ENCODE results near the gene IFT122.
"Not testable (repeated sequence)": the region's sequence is repeated elsewhere in the genome, so short reads cannot be mapped to it uniquely, and the experiment has no call there.

Gene IFT122

DNA sequence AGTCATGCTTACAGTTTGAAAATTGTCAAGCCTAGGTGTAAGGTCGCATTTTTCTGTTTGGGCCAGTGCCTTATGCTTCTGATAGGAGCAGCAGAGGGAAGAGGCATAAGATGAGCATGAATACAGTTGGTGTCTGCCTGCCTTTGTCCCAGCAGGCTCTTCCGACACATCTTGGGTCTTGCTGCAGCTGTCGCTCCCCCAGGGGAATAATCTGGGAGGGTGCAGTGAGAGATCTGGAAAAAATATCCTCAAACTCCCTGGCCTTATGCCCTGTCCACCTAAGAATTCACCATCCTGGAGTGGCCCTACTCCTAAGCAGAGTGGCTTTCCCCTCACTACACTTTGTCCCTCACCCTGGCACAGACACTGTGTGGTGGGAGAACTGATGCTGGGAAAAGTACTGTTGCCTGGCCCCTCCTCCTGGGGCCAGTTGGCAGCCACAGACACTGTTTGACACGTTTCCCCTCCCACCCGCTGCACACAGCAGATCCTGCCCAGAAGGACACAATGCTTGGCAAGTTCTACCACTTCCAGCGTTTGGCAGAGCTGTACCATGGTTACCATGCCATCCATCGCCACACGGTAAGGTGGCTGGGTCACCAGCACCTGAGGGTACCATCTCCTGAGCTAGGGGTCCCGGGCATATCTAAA lies 67.3 kb downstream of the IFT122 start:
- DNase-seq (ENCODE audit: low spot score) (no peak), ATAC-seq (ENCODE audit: low read depth) (no peak)
- no peaks in the 10 kb centered on the region for H3K36me3 ChIP-seq (ENCODE audit: low read depth)
- H3K4me3 ChIP-seq (ENCODE audit: severe bottlenecking), result no peak overlapping the region
- H3K27me3 ChIP-seq (ENCODE audit: insufficient read depth, poor library complexity, severe bottlenecking), result no peaks in the 10 kb centered on the region
- H3K4me1 ChIP-seq (ENCODE audit: insufficient read depth, poor library complexity, severe bottlenecking), result no peaks in the 10 kb centered on the region
- no peaks in the 10 kb centered on the region for H3K9me3 ChIP-seq (ENCODE audit: severe bottlenecking)
- no peak overlapping the region for H3K27ac ChIP-seq (ENCODE audit: poor library complexity, severe bottlenecking)
- TF ChIP-seq, protein P1, sequence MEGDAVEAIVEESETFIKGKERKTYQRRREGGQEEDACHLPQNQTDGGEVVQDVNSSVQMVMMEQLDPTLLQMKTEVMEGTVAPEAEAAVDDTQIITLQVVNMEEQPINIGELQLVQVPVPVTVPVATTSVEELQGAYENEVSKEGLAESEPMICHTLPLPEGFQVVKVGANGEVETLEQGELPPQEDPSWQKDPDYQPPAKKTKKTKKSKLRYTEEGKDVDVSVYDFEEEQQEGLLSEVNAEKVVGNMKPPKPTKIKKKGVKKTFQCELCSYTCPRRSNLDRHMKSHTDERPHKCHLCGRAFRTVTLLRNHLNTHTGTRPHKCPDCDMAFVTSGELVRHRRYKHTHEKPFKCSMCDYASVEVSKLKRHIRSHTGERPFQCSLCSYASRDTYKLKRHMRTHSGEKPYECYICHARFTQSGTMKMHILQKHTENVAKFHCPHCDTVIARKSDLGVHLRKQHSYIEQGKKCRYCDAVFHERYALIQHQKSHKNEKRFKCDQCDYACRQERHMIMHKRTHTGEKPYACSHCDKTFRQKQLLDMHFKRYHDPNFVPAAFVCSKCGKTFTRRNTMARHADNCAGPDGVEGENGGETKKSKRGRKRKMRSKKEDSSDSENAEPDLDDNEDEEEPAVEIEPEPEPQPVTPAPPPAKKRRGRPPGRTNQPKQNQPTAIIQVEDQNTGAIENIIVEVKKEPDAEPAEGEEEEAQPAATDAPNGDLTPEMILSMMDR (IDR thresholded peaks at IDR 0.05; ENCODE audit: poor library complexity, severe bottlenecking), result no peak

DNA sequence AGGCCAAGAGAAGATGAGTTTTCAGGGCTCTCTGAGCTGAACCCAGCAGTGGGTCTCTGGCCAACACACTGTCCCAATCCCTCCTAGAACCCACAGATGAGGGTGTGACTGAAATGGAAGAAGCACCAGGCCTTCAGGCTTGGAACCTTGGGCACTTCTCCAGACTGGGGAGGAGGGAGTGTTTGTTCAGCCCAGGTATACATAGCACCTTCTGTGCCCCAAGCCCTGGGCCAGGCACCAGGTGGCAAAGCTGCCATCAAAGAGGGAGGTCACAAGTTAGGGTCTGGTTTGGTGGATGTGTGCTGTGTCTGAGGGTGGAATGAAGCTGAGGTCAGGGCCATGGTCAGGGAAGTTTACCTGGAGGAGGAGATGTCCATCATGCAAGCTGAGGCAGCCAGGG lies 72.6 kb downstream of the IFT122 start:
- Histone ChIP-seq H3K36me3 (ENCODE audit: low read depth) (no peaks in the 10 kb centered on the region), H3K27ac (ENCODE audit: poor library complexity, severe bottlenecking) (no peak overlapping the region), H3K4me3 (ENCODE audit: severe bottlenecking) (no peak overlapping the region), H3K27me3 (ENCODE audit: insufficient read depth, poor library complexity, severe bottlenecking) (no peaks in the 10 kb centered on the region), H3K4me1 (ENCODE audit: insufficient read depth, poor library complexity, severe bottlenecking) (no peaks in the 10 kb centered on the region), H3K9me3 (ENCODE audit: severe bottlenecking) (no peaks in the 10 kb centered on the region)
- ATAC-seq (ENCODE audit: low read depth), result no peak
- TF ChIP-seq, protein P1 (IDR thresholded peaks at IDR 0.05; ENCODE audit: poor library complexity, severe bottlenecking), result no peak
- DNase-seq (ENCODE audit: low spot score), result no peak

DNA sequence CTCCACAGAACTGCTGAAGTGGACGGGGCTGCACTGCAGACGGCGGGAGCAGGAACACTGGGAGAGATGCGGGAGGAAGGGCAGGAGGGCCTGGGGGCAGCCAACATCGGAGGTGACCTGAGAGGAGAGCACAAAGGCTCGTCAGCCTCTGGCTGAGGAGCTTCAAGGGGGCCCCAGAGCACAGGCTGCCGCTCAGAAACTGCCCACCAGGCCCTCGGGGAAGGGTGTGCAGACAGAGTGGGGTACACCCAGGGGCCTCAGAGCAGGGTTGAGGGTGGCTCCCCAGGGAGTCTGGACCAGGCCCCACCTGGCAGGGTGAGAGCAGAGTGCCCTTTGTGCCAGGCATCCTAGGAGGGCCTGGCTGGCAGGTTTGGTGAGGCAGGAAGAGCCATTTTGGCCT lies 73.7 kb downstream of the IFT122 start:
- H3K27ac ChIP-seq (ENCODE audit: poor library complexity, severe bottlenecking), result no peak overlapping the region

DNA sequence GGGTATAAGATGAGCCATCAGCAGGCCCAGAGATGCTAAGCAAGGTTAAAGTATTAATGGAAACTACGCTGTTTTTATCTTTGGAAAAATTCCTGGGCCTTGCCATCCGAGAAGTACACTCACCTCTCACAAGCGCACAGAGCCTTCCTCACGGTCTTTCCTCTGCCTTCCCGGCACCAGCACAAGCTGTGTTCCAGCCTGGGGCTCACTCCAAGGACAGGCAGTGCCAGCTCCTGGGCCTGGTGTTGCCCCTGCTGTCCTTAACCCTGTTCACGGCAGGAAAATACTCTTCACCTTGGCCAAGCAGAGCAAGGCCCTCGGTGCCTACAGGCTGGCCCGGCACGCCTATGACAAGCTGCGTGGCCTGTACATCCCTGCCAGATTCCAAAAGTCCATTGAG lies 74.1 kb downstream of the IFT122 start:
- ATAC-seq (ENCODE audit: low read depth) (no peak), DNase-seq (ENCODE audit: low spot score) (no peak)
- no peak overlapping the region for H3K27ac ChIP-seq (ENCODE audit: poor library complexity, severe bottlenecking)

More for the DNA sequence above, 73.7 kb downstream of the IFT122 start:
- no peaks in the 10 kb centered on the region for H3K9me3 ChIP-seq (ENCODE audit: severe bottlenecking)
- H3K4me1 ChIP-seq (ENCODE audit: insufficient read depth, poor library complexity, severe bottlenecking), result no peaks in the 10 kb centered on the region
- no peak overlapping the region for H3K4me3 ChIP-seq (ENCODE audit: severe bottlenecking)
- no peak; the same call in 2 of the 3 replicates for ATAC-seq (ENCODE audit: low read depth)
- H3K36me3 ChIP-seq (ENCODE audit: low read depth), result no peaks in the 10 kb centered on the region
- no peak for DNase-seq (ENCODE audit: low spot score)
- TF ChIP-seq, protein P1 (IDR thresholded peaks at IDR 0.05; ENCODE audit: poor library complexity, severe bottlenecking), result no peak
- no peaks in the 10 kb centered on the region for H3K27me3 ChIP-seq (ENCODE audit: insufficient read depth, poor library complexity, severe bottlenecking)

DNA sequence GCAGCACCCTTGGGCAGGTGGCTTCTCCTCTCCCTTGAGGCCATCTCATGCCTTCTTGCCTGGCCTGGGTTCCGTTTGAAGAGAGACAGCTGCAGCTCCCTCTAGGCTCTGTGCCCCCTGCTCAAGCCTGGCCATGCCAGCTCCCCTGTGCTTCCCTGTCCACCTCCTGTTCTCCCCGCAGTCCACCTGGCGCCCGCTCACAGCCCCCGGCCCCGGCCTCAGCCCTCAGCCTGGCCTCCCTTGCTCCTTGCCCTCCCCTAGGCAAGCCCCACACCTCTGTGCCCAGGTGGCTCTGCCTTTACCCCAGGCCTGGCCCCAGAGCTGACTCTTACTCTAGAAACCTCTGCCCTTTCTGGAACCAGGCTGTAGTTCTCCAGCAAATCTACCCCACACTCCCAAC lies 74.5 kb downstream of the IFT122 start:
- no peaks in the 10 kb centered on the region for H3K36me3 ChIP-seq (ENCODE audit: low read depth)
- no peaks in the 10 kb centered on the region for H3K27me3 ChIP-seq (ENCODE audit: insufficient read depth, poor library complexity, severe bottlenecking)
- no peak overlapping the region for H3K27ac ChIP-seq (ENCODE audit: poor library complexity, severe bottlenecking)
- H3K9me3 ChIP-seq (ENCODE audit: severe bottlenecking), result no peaks in the 10 kb centered on the region
- no peak overlapping the region for H3K4me3 ChIP-seq (ENCODE audit: severe bottlenecking)
- no peak for DNase-seq (ENCODE audit: low spot score)
- no peak for ATAC-seq (ENCODE audit: low read depth)
- TF ChIP-seq, protein P1 (IDR thresholded peaks at IDR 0.05; ENCODE audit: poor library complexity, severe bottlenecking), result no peak
- H3K4me1 ChIP-seq (ENCODE audit: insufficient read depth, poor library complexity, severe bottlenecking), result no peaks in the 10 kb centered on the region

More for the DNA sequence above, 74.1 kb downstream of the IFT122 start:
- no peaks in the 10 kb centered on the region for H3K27me3 ChIP-seq (ENCODE audit: insufficient read depth, poor library complexity, severe bottlenecking)
- no peaks in the 10 kb centered on the region for H3K36me3 ChIP-seq (ENCODE audit: low read depth)
- H3K4me3 ChIP-seq (ENCODE audit: severe bottlenecking), result no peak overlapping the region
- no peaks in the 10 kb centered on the region for H3K4me1 ChIP-seq (ENCODE audit: insufficient read depth, poor library complexity, severe bottlenecking)
- H3K9me3 ChIP-seq (ENCODE audit: severe bottlenecking), result no peaks in the 10 kb centered on the region
- TF ChIP-seq, protein P1 (IDR thresholded peaks at IDR 0.05; ENCODE audit: poor library complexity, severe bottlenecking), result no peak

DNA sequence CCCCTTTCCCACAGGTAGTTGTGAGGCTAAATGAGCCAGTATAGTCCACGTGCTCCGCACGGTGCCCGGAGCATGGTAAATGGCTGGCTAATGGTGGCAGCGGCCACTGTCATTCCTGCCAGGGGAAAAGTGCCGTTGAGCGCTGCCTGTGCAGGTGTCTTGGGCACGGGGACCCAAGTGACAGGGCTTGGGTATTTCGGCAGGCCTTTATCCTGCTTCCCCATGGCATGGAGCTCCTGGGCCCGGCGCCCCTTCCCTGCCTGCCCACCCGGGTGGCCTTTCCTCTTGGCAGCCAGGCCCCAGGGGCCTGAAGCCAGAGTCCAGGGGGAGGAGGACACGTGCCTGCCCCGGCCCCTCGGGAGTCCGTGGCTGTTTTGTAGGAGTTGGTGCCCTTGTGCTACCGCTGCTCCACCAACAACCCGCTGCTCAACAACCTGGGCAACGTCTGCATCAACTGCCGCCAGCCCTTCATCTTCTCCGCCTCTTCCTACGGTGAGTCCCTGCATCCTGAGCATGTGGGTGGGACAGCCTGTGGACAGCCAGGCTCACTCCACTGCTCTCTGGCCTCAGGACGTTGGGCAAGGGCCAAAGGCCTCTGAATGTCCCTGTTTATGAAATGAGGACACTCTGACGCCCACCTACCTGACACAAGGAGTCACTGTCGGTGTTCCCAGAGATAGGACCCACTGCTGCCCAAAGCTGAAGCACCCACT lies 75.2 kb downstream of the IFT122 start:
- H3K9me3 ChIP-seq (ENCODE audit: severe bottlenecking); H3K4me1 ChIP-seq (ENCODE audit: insufficient read depth, poor library complexity, severe bottlenecking); H3K27me3 ChIP-seq (ENCODE audit: insufficient read depth, poor library complexity, severe bottlenecking); H3K4me3 ChIP-seq (ENCODE audit: severe bottlenecking); DNase-seq (ENCODE audit: low spot score); H3K27ac ChIP-seq (ENCODE audit: poor library complexity, severe bottlenecking); H3K36me3 ChIP-seq (ENCODE audit: low read depth); ATAC-seq (ENCODE audit: low read depth): not testable (repeated sequence)

DNA sequence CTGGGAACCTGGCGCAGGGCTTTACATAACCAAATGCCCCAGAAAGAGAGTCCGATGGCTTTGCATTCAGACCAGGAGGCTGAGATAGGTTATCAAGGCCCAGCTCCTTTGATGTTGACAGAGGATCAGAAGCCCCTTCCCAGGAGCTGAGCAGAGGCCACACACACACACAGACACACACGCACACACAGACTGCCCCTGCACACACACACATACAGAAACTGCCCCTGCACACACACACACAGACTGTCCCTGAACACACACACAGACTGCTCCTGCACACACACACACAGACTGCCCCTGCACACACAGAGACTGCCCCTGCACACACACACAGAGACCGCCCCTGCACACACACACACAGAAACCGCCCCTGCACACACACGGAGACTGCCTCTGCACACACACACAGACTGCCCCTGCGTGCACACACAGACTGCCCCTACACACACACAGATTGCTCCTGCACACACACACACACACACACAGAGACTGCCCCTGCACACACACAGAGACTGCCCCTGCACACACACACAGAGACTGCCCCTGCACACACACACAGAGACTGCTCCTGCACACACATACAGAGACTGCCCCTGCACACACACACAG lies 75.9 kb downstream of the IFT122 start:
- H3K36me3 ChIP-seq (ENCODE audit: low read depth); H3K27me3 ChIP-seq (ENCODE audit: insufficient read depth, poor library complexity, severe bottlenecking); ATAC-seq (ENCODE audit: low read depth); H3K4me1 ChIP-seq (ENCODE audit: insufficient read depth, poor library complexity, severe bottlenecking); H3K27ac ChIP-seq (ENCODE audit: poor library complexity, severe bottlenecking); H3K4me3 ChIP-seq (ENCODE audit: severe bottlenecking); DNase-seq (ENCODE audit: low spot score); H3K9me3 ChIP-seq (ENCODE audit: severe bottlenecking): not testable (repeated sequence)

Data from RWPE2 (cell line).